ENCODE measurements around the gene RC3H2.
"Not testable (repeated sequence)": the region's sequence is repeated elsewhere in the genome, so short reads cannot be mapped to it uniquely, and the experiment has no call there.

The RC3H2 gene

GRCh38 chr9:122923947-122924346 is 18.8 kb upstream of the RC3H2 start:
- no peak for DNase-seq

- DNase-seq: no peak
Measured at GRCh38 chr9:122922713-122923112, 17.6 kb upstream of the RC3H2 start.

- DNase-seq: no peak
Measured at GRCh38 chr9:122918310-122918709, 13.2 kb upstream of the RC3H2 start.

- DNase-seq: peak; percentile 77
Measured at GRCh38 chr9:122912964-122913673, 8.0 kb upstream of the RC3H2 start, which contains the start of gene ZBTB6. ZBTB6 (minus strand) TSS chr9:122913323; CDS start chr9:122912072, 1,251 bp downstream.

DNA sequence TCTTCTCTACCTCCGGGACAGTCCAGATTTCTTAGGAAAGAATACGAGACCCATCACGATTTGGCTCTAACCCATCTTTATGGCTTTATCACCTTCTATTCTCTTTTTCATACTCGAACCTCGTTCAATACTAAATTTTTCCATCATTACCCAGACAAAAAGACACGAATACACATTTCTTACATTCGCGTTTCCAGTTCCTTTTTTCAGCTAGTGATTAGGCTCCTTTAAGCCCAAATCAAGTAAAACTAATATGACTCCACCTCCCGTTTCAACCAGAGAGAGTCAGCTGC is 7.5 kb upstream of the RC3H2 start:
- no peak for DNase-seq

DNA sequence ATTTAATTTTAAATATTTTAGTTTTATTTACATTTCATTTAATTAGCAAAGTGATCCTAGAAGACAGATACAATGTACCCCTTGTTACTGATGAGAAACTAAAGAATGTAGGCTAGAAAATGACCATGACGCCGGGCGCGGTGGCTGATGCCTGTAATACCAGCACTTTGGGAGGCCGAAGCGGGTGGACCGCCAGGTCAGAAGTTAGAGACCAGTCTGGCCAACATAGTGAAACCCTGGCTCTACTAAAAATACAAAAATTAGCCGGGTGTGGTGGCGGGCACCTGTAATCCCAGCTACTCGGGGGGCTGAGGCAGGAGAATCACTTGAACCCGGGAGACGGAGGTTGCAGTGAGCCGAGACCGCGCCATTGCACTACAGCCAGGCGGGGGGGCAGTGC is 963 bp upstream of the RC3H2 start:
- not testable (repeated sequence) for DNase-seq

DNA sequence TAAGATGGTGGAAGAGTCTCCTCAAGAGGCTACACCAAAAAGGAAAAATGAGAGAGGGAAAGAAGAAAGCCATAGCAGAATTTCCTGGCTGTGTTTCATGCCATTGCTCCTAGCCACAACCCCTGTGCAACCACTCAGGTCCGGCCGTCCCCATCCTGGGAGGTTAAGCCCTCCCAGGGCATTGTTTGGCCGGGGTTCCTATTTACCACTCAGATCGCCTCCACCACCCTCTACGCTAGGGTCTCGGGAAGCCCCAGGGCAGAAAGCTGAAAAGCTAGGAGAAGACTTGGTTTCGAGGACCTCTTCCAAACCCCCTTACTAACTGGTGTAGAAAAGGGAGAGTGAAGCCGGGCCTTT is 715 bp downstream of the RC3H2 start:
- peak; percentile 17 for DNase-seq

DNA sequence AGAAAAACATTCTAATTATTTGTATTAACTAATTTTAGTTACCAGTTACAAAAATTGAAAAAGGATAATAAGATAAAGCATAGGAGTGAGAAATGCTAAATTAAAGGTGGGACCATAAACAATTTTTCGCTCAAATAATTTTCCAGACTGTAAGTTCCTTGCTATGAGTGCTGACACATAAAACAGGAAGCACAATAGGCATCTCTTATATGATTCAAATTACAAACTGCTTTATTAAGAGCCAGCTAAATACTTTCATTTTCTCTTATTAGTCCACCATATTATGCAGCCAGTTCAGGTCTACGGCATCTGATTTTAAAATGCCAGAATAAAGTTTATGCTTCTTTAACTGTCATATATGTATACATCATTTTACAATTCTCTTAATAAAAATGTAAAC is 4.4 kb downstream of the RC3H2 start:
- DNase-seq: no peak

GRCh38 chr9:122897969-122898368 is 7.2 kb downstream of the RC3H2 start:
- no peak for DNase-seq

DNA sequence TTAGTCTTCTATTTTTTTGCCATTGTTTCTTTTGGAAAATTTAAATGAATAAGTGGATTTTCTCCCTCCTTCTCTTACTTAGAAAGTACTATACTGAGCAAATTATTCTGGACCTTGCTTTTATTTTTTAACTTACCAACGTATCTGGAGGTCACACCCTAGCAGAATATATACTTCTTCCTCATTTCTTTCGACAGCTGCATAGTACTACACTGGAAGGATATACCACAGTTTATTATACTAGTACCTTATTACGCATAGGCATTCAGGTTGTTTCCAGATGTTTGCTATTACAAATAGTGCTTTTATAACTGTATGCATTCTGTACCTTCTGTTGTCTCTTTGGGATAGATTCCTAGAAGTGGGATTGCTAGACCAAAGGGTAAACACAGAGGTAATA is 16.7 kb downstream of the RC3H2 start:
- DNase-seq: no peak

GRCh38 chr9:122883125-122883524 is 22.0 kb downstream of the RC3H2 start:
- no peak for DNase-seq

GRCh38 chr9:122879443-122879842 is 25.7 kb downstream of the RC3H2 start:
- no peak for DNase-seq

GRCh38 chr9:122875523-122875922 is 29.6 kb downstream of the RC3H2 start:
- DNase-seq: no peak

DNA sequence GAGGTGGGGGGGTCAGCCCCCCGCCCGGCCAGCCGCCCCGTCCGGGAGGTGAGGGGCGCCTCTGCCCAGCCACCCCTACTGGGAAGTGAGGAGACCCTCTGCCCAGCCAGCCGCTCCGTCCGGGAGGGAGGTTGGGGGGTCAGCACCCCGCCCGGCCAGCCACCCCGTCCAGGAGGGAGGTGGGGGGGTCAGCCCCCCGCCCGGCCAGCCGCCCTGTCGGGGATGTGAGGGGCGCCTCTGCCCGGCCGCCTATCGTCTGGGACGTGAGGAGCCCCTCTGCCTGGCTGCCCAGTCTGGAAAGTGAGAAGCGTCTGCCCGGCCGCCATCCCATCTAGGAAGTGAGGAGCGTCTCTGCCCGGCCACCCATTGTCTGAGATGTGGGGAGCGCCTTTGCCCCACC is 37.9 kb downstream of the RC3H2 start:
- DNase-seq: not testable (repeated sequence)

GRCh38 chr9:122866079-122866478 is 39.1 kb downstream of the RC3H2 start:
- DNase-seq: no peak

DNA sequence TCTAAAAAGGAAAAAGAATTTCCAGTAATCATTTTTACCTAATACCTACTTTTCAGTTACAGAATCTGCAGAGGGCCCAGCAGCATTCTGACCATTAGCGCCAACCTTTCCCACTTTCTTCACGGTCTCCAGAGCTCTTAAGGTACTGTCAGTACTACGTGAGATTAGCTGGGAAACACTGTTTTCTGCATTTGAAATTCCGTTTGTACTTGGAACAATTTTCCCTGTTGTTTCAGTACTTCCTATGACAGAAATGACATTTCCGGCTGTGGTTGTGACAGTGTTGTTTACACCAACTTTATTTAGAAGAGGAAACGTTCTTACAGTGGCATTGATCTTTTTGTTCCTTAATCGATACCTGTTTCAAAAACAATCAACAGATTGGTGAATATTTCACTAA is 39.9 kb downstream of the RC3H2 start:
- no peak for DNase-seq

- DNase-seq: no peak
Measured at GRCh38 chr9:122863407-122863806, 41.8 kb downstream of the RC3H2 start.

- DNase-seq: no peak
Measured at GRCh38 chr9:122860319-122861142, 44.6 kb downstream of the RC3H2 start.

GRCh38 chr9:122857815-122858214 is 47.3 kb downstream of the RC3H2 start:
- no peak for DNase-seq

DNA sequence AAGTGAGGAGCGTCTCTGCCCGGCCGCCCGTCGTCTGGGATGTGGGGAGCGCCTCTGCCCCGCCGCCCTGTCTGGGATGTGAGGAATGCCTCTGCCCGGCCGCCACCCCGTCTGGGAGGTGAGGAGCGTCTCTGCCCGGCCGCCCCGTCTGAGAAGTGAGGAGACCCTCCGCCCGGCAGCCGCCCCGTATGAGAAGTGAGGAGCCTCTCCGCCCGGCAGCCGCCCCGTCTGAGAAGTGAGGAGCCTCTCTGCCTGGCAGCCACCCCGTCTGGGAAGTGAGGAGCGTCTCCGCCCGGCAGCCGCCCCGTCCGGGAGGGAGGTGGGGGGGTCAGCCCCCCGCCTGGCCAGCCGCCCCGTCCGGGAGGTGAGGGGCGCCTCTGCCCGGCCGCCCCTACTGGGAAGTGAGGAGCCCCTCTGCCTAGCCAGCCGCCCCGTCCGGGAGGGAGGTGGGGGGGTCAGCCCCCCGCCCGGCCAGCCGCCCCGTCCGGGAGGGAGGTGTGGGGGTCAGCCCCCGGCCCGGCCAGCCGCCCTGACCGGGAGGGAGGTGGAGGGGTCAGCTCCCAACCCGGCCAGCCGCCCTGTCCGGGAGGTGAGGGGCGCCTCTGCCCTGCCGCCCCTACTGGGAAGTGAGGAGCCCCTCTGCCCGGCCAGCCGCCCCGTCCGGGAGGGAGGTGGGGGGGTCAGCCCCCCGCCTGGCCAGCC is 52.9 kb downstream of the RC3H2 start:
- DNase-seq: not testable (repeated sequence)

DNA sequence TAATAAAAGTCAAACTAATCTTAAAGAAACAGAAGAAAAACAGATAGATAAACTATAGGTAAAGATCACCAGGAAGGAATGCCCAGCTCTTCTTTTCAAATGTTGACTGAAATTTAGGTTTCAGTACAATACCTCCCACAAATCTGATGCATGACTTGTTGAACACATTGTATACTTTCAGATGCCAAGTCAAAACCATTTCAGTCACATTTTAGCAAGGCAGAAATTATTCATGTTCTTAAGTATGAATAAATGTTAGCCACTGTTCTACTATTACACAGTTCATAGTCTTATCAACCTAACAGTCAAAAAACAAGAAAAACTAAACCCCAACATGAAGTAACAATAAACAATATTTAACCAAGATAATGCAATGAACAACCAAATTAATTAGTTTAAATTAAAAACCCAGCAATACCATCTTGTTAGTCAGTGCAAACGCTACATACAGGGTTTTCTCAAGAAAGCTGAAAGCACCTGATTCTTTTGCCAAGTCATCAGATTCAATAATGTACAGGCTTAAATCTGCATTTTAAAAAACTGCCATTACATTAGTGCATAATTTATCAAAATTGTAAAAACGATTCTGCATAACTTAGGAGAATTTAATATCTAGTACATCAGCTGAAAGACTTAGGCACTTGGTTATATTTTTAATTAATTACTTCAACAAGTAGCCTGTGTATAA is 56.8 kb downstream of the RC3H2 start:
- DNase-seq: no peak

DNA sequence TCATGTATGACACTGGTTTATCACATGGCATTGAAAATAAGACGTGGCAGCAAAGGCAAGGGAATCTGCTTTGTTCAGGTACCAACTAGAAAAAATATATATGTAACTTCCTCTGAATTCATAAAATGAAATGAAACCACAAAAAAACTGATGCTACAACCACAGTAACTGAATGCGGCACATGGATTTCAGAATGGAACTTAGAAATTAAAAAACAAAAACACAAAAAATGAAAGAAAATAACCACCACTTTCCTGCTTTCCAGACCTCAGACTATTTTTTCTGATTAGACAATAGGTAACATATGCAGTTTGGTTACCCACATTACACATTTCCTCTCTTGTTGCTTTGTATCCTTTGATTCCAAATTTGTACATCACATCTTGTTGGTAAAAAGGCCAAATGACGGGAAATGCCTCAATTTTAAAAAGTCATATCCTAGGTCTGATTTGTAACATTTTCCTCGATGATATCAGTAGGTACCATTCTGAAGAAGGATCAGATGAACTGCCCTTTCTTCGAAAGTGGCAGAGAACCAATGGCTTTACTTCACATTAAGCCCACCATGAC is 58.7 kb downstream of the RC3H2 start:
- DNase-seq: no peak

DNA sequence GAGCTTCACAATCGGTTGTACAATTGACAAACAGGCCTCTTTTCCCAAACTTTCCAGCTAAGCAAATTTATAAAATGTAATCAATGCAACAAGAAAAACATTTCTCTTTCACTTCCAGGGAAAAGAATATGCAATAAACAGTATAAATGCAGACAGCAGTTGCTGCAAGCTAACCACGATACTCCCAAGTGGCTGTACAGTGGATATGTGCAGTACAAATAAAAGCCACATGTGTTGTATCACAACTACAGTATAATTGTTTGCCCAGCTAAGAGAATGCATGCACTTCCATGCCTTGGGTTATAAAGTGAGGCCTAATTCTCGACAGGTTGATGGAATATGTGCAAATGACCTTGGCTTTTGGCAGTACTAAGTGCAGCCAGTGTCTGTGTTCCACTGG is 60.0 kb downstream of the RC3H2 start:
- DNase-seq: no peak
